ENCODE measurements around the gene ELF3.

DNA sequence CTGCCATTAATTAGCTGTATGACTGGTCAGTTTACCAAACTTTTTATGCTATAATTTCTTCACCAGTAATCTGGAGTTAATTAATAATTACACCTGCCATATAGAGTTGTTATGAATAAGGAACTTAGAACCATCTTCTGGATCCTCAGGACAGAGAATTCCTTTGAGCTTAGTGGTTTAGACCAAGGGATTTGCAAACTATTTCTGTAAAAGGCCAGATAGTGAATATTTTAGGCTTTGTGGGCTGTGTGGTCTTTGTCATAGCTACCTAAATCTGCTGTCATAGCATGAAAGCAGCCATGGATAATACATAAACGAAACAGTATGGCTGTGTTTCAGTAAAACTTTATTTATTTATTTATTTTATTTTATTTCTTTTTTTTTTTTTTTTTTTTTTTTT, 46.1 kb upstream of the ELF3 start:
- TF ChIP-seq, protein P1, sequence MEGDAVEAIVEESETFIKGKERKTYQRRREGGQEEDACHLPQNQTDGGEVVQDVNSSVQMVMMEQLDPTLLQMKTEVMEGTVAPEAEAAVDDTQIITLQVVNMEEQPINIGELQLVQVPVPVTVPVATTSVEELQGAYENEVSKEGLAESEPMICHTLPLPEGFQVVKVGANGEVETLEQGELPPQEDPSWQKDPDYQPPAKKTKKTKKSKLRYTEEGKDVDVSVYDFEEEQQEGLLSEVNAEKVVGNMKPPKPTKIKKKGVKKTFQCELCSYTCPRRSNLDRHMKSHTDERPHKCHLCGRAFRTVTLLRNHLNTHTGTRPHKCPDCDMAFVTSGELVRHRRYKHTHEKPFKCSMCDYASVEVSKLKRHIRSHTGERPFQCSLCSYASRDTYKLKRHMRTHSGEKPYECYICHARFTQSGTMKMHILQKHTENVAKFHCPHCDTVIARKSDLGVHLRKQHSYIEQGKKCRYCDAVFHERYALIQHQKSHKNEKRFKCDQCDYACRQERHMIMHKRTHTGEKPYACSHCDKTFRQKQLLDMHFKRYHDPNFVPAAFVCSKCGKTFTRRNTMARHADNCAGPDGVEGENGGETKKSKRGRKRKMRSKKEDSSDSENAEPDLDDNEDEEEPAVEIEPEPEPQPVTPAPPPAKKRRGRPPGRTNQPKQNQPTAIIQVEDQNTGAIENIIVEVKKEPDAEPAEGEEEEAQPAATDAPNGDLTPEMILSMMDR (conservative IDR thresholded peaks at IDR 0.05; ENCODE audit: low read length): no peak
- no peak for TF ChIP-seq EZH2phosphoT487 (IDR thresholded peaks at IDR 0.05; ENCODE audit: borderline replicate concordance, low read depth, low read length)
